GM18909 (cell line): ENCODE data around the gene SPOCK2.
"Not testable (repeated sequence)": the region's sequence is repeated elsewhere in the genome, so short reads cannot be mapped to it uniquely, and the experiment has no call there.

ENCODE experiments used
- ATAC-seq: cut with Tn5 transposase; IDR thresholded peaks from one replicate; pipeline ENCODE4 v1.9.1; 2021; ENCODE audit warnings: mild to moderate bottlenecking; ENCODE audit not compliant: unreplicated experiment, poor library complexity

SPOCK2 gene

DNA sequence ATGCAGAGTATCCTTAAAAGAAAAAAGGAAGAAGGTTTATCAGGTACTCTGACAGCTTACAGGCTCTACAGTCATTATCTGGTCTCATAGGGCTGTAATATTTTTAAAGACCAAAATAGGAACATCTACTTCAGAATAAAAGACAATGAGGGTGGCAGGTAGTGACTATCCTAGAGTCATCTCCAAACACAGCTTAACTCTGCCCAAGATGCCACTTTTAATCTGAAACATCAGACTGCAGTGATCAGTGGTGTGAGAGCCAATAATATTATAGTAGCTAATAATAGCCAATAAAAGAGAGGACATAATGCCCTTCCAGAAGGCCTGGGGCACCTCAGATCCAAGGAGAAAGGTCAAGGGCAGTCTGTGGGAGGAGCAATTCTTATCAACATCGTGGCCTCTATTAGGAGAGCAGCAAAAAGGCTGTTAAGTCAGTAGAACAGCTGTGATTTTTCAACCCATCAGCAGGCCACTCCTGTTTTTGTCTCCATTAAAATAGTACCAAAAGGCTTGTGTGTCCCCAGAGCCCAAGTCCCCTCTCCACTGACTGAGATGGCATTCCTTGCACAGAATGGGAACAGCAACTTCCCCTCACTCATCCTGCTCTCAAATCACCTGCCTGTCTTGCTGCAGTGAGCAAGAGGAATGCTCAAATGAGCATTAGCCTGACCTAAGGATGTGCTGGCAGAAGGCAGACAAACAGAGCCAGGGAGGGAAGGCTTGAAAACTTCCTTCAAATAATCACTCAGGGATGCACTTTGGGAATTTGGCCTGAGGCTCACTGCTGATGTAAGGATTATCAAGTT is 20.7 kb upstream of the SPOCK2 start:
- ATAC-seq: no peak

DNA sequence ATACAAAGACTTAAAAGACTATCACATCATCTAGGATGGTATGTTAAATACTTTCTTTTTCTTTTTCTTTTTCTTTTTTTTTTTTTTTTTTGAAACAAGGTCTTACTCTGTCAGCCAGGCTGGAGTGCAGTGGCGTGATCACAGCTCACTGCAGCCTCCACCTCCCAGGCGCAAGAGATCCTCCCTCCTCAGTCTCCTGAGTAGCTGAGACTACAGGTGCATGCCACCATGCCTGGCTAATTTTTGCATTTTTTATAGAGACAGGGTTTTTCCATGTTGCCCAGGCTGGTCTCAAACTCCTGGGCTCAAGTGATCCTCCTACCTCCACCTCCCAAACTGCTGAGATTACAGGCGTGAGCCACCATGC is 19.6 kb upstream of the SPOCK2 start:
- not testable (repeated sequence) for ATAC-seq

GRCh38 chr10:72107325-72108003 is 19.1 kb upstream of the SPOCK2 start:
- no peak for ATAC-seq

- ATAC-seq: no peak
Measured at GRCh38 chr10:72106896-72107295, 18.5 kb upstream of the SPOCK2 start.

- no peak for ATAC-seq
Measured at GRCh38 chr10:72106154-72106849, 18.0 kb upstream of the SPOCK2 start.

- no peak for ATAC-seq
Measured at GRCh38 chr10:72105710-72106109, 17.4 kb upstream of the SPOCK2 start.

GRCh38 chr10:72105098-72105475 is 16.7 kb upstream of the SPOCK2 start:
- no peak for ATAC-seq

- ATAC-seq: no peak
Measured at GRCh38 chr10:72104472-72105097, 16.2 kb upstream of the SPOCK2 start.

DNA sequence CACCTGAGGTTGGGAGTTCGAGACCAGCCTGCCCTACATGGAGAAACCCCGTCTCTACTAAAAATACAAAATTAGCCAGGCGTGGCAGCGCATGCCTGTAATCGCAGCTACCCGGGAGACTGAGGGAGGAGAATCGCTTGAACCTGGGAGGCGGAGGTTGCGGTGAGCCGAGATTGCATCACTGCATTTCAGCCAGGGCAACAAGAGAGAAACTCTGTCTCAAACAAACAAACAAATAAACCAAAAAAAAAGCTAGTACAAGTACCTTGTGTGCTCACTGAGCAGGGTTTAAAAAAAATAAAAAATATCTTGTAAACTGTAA is 11.2 kb upstream of the SPOCK2 start:
- no peak for ATAC-seq

- no peak for ATAC-seq
Measured at GRCh38 chr10:72098836-72099599, 10.7 kb upstream of the SPOCK2 start.

DNA sequence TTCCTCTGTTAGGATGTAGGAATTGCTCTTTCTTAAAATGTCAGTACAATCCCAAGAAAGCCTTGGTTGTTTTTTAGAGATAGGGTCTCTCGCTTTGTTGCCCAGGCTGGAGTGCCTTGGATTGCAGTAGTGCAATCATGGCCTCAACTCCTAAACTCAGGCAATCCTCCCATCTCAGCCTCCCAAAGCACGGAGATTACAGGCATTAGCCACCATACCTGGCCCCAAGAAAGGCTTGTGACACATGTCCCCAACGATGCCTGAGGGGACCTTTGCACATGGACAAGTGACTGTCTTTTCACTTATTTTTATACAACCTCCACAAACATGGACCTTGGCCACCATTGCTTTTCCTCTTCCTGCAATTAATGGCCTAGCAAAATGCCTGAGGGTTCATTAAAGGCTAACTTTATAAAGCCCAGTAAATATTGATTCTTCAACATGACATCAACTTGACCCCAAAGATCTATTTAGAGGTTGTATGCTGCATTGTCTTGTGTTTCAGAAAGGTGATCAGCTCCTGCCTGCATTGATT is 10.0 kb upstream of the SPOCK2 start:
- no peak for ATAC-seq

DNA sequence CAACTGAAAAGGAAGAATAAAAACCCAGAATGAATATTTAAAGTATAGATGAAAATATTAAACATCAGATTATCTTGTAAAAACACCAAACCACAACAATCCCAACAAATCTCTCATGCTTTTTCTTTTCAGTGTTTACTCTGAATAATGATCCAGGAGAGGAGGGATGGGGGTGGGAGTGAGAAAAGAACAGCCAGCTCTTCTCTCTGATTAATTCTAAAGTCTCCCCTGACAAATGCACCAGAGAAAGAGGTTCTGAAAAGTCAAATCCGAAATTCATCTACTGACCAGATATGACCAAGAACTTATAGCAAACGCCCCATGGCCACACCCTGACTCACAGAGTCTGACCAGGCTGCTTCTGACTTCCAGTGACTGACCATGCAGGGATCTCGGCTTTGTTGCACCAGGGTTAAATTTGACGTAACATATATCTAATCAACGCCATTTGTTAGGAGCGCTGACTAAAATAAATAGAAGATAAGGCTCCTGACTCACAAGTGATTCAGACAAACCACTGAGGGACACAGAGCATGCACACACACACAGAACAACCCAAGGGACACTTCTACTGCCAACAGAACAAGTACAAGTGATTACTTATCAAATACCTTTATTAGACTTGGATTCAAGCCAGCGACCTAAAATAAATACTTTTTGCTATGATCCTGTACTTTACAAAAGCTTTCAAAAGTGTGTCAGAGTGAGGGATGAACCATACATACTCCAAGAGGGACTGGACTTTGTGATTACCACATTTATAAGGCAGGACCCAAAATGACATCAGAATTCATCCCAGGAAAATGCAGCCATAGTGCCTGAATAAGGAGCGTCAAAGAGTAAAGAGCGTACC is 9.3 kb upstream of the SPOCK2 start:
- no peak for ATAC-seq

- no peak for ATAC-seq
Measured at GRCh38 chr10:72096115-72097000, 8.0 kb upstream of the SPOCK2 start.

DNA sequence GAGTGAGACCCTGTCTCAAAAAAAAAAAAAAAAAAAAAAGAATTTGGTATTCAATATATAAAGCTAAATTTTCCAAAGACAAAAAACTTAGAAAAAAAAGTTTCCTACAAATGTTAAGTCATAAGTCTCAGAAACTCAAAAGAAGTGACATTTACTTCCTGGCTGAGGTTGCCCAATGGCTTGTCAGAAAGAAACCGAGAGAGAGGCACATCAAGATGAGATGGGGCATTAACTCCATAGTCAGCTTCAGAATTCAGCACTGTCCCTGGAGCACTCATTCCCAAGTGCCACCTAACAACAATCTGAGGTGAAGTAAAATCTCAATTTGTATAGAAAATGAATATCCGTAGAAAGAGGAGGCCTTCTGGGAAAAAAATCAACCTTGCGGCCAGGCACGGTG is 6.8 kb upstream of the SPOCK2 start:
- no peak for ATAC-seq

DNA sequence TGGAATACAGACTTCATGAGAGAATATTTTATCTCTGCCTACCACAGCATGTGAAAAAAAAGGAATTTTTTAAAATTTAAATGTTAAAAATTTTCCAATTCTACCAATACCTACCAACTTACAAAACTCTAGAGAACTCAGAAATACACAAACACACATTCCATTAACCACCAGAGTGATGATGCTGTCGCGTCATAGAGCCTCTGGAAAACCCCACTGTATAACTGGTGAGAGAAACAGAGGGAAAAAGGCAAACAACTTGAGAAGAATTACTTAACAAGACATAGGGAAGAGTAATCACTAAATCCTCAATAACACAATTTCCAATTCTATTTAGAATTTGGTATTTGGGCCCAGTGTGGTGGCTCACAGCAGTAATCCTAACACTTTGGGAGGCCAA is 6.2 kb upstream of the SPOCK2 start:
- ATAC-seq: no peak

DNA sequence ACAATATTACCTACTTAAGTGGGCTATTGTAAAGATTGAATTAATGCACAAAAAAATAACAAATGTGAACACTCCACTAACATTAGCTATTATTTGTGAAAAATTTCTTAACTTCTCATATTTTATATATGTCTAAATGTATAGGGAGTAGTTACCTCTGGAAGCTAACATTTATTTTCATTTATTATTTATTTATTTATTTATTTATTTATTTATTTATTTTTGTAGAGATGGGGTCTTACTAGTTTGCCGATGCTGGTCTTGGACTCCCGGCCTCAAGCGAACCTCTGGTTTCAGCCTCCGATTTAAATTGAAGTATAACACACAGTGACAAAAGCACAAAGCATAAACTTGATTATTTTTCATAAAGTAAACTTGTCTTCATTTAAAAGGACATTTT is 5.1 kb upstream of the SPOCK2 start:
- no peak for ATAC-seq

DNA sequence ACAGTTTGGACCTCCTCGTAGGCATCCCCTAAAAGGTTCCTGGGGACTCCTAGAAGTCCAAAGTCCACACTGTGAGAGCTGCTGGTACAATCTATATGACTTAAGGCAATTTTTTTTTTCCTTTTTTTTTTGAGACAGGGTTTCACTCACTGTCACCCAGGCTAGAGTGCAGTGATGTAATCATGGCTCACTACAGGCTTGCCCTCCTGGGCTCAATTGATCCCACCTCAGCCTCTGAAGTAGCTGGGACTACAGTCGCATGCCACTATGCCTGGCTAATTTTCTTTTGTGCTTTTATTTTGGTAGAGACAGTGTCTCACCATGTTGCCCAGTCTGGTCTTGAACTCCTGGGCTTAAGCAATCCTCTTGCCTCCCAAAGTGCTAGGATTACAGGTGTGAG is 4.6 kb upstream of the SPOCK2 start:
- no peak for ATAC-seq

- ATAC-seq: no peak
Measured at GRCh38 chr10:72092171-72092924, 4.0 kb upstream of the SPOCK2 start.
